ENCODE results near the gene TANC2.

TANC2 gene

GRCh38 chr17:63001689-63002394 is 35.8 kb downstream of the TANC2 start:
- no peak for TF ChIP-seq CTCF (IDR thresholded peaks at IDR 0.05; ENCODE audit: borderline replicate concordance, insufficient read depth, low read depth, low read length)
- H3K4me3 ChIP-seq (ENCODE audit: low read depth, low read length), result no peak overlapping the region

GRCh38 chr17:63002625-63003024 is 36.6 kb downstream of the TANC2 start:
- H3K4me3 ChIP-seq (ENCODE audit: low read depth, low read length), result no peak overlapping the region
- no peak for TF ChIP-seq CTCF (IDR thresholded peaks at IDR 0.05; ENCODE audit: borderline replicate concordance, insufficient read depth, low read depth, low read length)

GRCh38 chr17:63015824-63016223 is 49.8 kb downstream of the TANC2 start:
- TF ChIP-seq CTCF (IDR thresholded peaks at IDR 0.05; ENCODE audit: borderline replicate concordance, insufficient read depth, low read depth, low read length), result no peak
- H3K4me3 ChIP-seq (ENCODE audit: low read depth, low read length), result no peak overlapping the region
